Measurements from ENCODE around the gene ADK.
"Not testable (repeated sequence)": the region's sequence is repeated elsewhere in the genome, so short reads cannot be mapped to it uniquely, and the experiment has no call there.

The ADK gene

DNA sequence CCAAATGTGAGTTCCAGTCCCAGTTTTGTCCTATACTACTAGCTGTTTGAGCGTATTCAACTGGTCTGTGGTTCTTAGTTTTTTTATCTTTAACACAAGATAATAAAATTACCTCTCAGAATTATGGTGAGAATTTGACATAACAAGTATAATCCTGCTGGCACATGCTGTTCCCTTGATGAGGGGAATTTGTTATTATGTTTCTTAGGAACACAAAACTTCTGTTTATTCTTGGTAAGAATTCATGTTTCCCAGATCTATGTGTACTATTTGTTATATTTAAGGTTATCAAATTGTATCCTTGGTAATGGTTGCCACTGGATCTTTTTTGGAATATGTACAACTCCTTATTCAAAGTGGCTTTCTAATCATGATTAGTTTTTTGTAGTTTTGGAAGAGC lies 335.6 kb downstream of the ADK start:
- no peak for DNase-seq (ENCODE audit: low read depth in 2 of 2)

GRCh38 chr10:74488907-74489306 lies 337.9 kb downstream of the ADK start:
- DNase-seq (ENCODE audit: low read depth in 2 of 2): no peak

GRCh38 chr10:74490551-74490950 lies 339.5 kb downstream of the ADK start:
- DNase-seq (ENCODE audit: low read depth in 2 of 2): no peak

- DNase-seq (ENCODE audit: low read depth in 2 of 2): no peak
Observed at GRCh38 chr10:74491014-74491413, 340.0 kb downstream of the ADK start.

GRCh38 chr10:74496276-74496675 lies 345.3 kb downstream of the ADK start:
- DNase-seq (ENCODE audit: low read depth in 2 of 2): not testable (repeated sequence)

DNA sequence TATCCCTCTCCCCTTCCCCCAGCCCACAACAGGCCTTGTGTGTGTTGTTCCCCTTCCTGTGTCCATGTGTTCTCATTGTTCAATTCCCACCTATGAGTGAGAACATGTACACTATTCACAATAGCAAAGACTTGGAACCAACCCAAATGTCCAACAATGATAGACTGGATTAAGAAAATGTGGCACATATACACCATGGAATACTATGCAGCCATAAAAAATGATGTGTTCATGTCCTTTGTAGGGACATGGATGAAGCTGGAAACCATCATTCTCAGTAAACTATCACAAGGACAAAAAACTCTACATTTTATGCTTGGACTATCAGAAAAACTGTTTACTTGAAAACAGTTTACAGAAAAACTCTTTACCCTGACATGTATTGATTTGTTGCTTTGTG lies 347.6 kb downstream of the ADK start:
- not testable (repeated sequence) for DNase-seq (ENCODE audit: low read depth in 2 of 2)

DNA sequence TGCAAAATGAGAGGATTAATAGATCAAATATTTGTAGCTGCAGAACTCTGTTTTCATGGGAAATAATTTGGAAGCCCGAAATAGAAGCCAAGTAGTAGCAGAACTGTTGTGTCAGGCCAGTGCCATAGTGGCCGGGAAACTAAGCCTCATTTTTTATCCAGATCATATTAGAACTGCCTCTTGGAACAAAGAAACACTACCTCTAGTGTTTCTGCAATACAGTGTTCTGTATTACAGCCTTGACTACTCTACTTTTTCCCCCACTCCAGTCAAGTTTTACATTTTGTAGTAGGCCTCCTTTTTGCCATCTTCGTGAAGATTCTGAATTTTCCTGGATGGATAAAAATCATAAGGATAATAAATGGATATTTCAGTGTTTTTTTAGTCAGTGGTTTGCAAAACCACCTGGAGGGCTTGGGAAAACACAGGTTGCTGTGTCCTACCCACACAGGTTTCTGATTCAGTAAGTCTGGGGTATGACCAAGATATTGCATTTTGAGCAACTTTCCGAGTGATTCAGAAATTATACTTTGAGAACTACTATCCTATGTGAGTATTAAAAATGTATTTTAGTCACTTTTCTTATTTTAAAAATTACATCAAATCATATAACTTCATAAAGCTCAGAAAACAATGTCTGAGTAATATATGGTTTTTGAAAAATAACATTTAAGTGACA lies 349.1 kb downstream of the ADK start:
- DNase-seq (ENCODE audit: low read depth in 2 of 2): no peak

DNA sequence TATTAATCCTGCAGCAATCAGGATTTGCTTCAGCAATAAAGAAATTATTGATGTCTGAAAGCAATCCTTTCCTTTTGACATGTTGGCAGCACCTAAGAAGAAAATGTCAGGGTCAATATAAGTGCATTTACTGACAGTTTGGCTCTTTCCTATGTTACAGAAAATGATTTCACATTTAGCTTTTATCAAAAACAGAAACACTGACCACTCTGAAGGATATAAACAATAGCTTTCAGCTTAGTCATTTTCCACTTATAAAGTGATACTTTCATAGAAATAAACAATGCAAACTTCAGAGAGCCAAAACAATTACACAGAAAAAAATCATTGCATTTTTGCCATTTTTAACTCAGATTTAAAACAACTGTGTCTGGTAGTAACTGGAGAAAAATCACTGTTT lies 349.8 kb downstream of the ADK start:
- DNase-seq (ENCODE audit: low read depth in 2 of 2): no peak

- DNase-seq (ENCODE audit: low read depth in 2 of 2): no peak
Observed at GRCh38 chr10:74502963-74503608, 352.1 kb downstream of the ADK start.

- DNase-seq (ENCODE audit: low read depth in 2 of 2): no peak
Observed at GRCh38 chr10:74507951-74508350, 356.9 kb downstream of the ADK start.

- DNase-seq (ENCODE audit: low read depth in 2 of 2): no peak
Observed at GRCh38 chr10:74510594-74510993, 359.6 kb downstream of the ADK start.

DNA sequence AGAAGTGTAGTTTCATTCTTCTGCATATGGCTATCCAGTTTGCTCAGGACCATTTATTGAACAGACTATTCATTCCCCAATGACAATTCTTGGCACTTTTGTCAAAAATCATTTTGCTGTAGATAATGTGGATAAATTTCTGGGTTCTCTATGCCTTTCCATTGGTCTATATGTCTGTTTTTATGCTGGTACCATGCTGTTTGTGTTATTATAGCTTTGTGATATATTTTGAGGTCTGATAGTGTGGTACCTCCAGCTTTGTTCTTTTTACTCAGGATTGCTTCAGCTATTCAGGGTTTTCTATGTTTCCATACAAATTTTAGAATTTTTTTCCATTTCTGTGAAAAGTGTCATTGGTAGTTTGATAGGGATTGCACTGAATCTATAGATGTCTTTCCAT lies 360.0 kb downstream of the ADK start:
- DNase-seq (ENCODE audit: low read depth in 2 of 2): no peak

GRCh38 chr10:74514322-74514721 lies 363.3 kb downstream of the ADK start:
- DNase-seq (ENCODE audit: low read depth in 2 of 2): no peak

DNA sequence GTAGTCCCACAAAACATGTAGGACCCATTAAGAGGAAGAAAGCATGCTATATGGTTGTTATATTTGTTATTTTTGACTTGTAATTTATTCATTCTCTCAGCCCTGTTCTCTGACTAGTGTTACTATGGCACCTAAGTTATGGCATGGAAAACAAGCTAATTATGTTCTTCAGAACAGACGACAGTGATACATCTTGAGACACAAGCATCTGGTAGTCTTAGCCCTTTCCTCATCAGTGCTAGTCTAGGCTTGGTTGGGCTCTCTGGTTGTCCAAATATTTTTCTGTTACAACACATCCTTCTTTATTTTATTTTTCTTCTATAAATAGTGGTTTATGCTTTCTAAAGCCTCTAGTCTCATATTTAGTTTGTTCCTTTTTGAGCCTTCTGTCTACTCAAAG lies 367.0 kb downstream of the ADK start:
- DNase-seq (ENCODE audit: low read depth in 2 of 2): no peak

DNA sequence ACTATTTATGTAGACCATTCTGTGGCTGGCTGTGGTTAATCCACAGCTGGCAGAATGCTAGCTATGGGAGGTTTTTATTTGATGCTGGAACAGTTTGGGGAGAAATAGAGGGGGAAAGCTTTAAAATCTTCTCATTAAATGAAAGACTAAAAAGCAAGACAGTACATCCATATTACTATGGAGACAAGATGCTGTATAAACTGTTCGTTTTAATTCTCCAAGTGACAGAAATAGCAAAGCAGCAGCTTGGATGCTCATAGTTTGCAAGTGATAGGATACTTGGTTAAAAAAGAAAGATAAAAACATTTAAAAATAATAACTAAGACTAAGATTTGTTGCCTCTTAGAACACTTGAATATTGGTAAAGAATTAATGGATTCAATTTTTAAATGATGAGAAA lies 370.5 kb downstream of the ADK start:
- DNase-seq (ENCODE audit: low read depth in 2 of 2): no peak

DNA sequence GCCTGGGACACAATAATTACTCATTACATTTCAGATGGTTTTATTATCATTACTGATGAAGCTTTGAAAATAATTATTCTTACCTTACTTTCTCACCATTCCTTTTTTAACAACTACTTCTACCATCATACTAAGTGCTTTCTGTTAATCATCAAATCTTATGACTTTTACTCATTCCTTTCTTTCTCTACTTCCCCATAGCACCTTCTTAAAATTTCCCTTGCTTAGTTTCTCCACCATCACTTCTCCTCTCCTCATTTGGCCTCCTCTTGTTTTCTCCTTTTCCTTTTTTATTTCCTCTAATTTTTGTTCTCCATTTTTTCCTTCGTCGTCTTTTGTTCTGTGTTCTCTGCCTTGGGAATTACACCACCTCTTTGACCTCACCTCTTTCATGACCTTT lies 372.2 kb downstream of the ADK start:
- no peak for DNase-seq (ENCODE audit: low read depth in 2 of 2)

DNA sequence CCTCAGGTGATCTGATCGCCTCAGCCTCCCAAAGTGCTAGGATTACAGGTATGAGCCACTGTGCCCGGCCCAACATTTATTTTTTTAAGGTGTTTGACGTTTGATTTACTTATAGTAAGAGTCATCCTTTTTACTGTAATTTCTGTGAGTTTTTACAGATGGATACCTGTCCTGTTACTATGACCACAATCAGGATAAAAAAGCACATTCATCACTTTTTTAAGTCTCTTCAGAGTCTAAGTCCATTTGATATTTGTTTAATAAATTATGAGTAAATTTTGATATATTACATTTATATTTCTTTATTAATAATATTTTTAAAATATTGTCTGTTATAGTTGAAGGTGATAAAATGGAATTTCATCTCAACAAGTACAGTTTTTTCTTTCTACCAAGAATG lies 374.9 kb downstream of the ADK start:
- DNase-seq (ENCODE audit: low read depth in 2 of 2): no peak

- DNase-seq (ENCODE audit: low read depth in 2 of 2): not testable (repeated sequence)
Observed at GRCh38 chr10:74527611-74528010, 376.6 kb downstream of the ADK start.

DNA sequence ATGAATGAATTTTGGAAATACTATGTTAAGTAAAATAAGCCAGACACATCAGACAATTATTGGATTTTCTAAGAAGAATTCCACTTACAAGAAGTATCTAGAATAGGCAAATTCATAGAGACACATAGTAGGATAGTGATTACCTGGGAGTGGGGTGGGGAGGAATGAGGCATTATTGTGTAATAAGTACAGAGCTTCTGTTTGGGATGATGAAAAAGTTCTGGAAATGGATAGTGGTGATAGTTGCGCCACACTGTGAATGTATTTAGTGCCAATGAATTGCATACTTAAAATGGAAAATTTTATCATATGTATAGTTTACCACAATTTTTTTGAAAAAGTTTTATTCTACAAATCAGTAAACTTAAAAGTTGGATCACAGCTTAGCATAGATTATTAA lies 378.2 kb downstream of the ADK start:
- DNase-seq (ENCODE audit: low read depth in 2 of 2): no peak

GRCh38 chr10:74530981-74531380 lies 380.0 kb downstream of the ADK start:
- DNase-seq (ENCODE audit: low read depth in 2 of 2): no peak

DNA sequence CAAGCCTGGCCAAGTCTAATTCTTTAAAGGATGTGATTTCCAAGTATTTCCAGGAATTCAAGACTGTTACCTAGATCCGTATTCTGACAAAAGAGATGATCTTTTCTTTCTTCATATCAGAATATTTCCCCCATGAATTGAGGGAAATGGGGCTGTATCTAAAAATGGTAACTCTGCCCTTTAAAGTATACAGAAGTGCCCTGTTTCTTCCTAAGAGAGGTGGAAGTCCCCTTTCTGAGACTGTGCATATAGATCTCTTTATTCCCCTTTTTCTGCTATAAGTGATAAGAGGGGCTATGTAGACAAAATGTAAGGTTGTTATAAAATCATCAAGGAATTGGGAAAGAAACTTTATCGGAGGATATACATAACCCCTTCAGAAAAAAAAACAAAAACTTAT lies 388.3 kb downstream of the ADK start:
- no peak for DNase-seq (ENCODE audit: low read depth in 2 of 2)

DNA sequence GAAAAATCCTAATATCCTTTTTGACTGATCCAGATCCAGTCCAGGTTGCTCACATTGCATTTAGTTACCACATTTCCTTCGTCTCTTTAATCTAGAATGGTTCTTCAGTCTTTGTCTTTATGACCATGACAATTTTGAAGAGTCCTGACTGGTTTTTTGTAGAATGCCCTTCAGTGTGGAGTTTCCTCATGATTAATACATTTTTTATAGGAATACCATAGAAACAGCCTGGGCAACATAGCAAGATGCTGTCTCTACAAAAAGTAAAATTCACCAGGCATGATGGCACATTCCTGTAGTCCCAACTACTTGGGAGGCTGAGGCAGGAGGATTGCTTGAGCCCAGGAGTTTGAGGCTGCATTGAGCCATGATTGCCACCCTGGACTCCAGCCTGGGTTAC lies 390.4 kb downstream of the ADK start:
- DNase-seq (ENCODE audit: low read depth in 2 of 2): no peak

- DNase-seq (ENCODE audit: low read depth in 2 of 2): no peak
Observed at GRCh38 chr10:74542077-74542476, 391.1 kb downstream of the ADK start.

- no peak for DNase-seq (ENCODE audit: low read depth in 2 of 2)
Observed at GRCh38 chr10:74543276-74543675, 392.3 kb downstream of the ADK start.

Data from activated CD8-positive, alpha-beta memory T cell treated with anti-CD3 and anti-CD28 coated beads for 4 hours (primary cell).